Mammary epithelial cell (primary cell): ENCODE results near the gene RARB.

Experiments
- EZH2 ChIP-seq: IDR thresholded peaks from 2 replicates; pipeline ENCODE4 v1.6.1; 2012; ENCODE audit warnings: low read length, inconsistent platforms, borderline replicate concordance
- TF ChIP-seq, protein P1 (sequence below), 2 donors: IDR thresholded peaks in 1 of 2; conservative IDR thresholded peaks in 1 of 2; 2 replicates each; pipeline ENCODE4 v1.5.1; 2011 to 2012; ENCODE audit warnings: inconsistent platforms in 2 of 2, low read length in 2 of 2, mild to moderate bottlenecking in 2 of 2, control low read depth in 1 of 2, low read depth in 1 of 2; ENCODE audit not compliant: insufficient read depth in 1 of 2; ENCODE audit errors: extremely low read depth in 1 of 2

DNA sequence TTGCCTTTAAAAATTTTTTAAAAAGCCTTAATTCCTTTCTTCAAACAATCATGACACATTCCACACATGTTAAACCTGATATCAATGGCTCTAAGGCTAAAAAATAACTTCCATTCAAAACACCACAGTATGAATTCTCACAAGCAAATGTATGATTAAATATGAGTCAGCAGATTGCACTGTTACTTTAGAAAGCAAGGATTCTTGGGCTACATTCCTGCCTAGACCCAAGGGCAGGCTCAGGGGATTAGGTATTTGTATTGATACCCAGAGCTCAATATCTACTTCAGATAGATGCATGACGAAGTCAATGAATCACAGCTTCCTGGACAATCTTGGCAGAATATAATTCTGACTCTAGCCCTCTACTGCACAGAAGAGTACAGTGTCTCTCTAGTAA lies 65.7 kb downstream of the RARB start:
- TF ChIP-seq, protein P1, sequence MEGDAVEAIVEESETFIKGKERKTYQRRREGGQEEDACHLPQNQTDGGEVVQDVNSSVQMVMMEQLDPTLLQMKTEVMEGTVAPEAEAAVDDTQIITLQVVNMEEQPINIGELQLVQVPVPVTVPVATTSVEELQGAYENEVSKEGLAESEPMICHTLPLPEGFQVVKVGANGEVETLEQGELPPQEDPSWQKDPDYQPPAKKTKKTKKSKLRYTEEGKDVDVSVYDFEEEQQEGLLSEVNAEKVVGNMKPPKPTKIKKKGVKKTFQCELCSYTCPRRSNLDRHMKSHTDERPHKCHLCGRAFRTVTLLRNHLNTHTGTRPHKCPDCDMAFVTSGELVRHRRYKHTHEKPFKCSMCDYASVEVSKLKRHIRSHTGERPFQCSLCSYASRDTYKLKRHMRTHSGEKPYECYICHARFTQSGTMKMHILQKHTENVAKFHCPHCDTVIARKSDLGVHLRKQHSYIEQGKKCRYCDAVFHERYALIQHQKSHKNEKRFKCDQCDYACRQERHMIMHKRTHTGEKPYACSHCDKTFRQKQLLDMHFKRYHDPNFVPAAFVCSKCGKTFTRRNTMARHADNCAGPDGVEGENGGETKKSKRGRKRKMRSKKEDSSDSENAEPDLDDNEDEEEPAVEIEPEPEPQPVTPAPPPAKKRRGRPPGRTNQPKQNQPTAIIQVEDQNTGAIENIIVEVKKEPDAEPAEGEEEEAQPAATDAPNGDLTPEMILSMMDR (conservative IDR thresholded peaks at IDR 0.05 in 1 of 2, IDR thresholded peaks at IDR 0.05 in 1 of 2; ENCODE audit: extremely low read depth in 1 of 2, insufficient read depth in 1 of 2, low read depth in 1 of 2, low read length in 2 of 2), result no peak
- TF ChIP-seq EZH2, result no peak
